HG03064 (cell line): ENCODE results near the gene FGF14.
"Not testable (repeated sequence)": the region's sequence is repeated elsewhere in the genome, so short reads cannot be mapped to it uniquely, and the experiment has no call there.

Experiments used
- ATAC-seq: cut with Tn5 transposase; IDR thresholded peaks from one replicate; pipeline ENCODE4 v1.9.1; 2021; ENCODE audit warnings: low read depth; ENCODE audit not compliant: unreplicated experiment

FGF14 gene

DNA sequence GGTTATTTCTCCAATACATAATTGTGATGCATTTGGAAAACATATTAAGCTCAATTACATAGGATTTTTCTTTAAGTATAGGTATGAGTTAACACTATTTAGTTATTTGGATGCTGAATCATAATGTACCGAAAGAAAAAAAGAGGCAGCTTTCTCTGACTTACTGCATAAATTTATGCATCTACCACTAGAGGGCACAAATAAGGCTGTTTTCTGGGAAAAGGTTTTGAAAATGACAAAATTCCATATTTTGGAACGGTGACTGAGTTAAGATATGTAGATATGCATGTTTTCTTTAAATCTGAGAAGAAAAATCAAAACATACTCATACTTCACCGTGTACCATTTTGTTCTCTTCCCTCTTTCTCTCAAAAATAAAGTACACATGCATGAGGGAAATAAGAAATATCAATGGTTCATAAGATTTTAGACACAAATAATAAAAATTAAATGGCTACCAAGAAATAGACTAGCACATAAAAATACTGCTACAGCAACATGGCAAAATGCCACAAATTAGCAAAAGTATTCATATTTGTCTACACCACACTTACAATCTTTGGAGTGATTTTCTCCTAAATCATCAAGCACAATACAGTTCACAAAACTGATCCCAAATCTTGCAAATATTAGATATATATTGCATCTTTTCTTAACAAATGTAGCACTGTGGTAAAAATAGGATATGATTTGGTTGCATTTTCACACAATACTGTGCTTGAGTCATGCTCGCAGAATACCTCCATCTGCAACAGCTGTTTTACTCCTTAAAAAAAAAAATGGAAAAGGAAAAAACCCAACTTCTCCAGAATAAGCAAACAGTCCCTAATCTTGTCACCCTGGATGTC is 260.0 kb downstream of the FGF14 start:
- ATAC-seq, result no peak

- no peak for ATAC-seq
Observed at GRCh38 chr13:102139626-102140025, 262.2 kb downstream of the FGF14 start.

GRCh38 chr13:102138635-102139190 is 263.1 kb downstream of the FGF14 start:
- no peak for ATAC-seq

DNA sequence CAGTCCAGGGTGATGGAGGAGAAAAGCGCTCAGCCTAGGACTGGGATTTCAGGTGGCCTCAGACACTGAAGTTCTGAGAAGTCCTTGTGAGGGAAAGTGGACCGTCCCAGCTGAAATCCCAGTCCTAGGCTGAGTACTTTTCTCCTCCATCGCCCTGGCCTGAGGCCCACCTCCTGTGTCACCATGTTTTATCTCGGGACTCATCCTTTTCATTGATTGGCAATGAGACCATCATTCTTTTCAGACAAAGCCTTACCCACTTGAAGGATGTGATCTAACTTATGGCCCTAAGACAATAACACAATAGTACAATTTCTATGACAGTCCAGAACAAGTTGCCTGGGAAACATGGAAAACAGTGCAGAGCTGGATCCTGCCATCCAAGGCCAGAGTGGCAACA is 263.9 kb downstream of the FGF14 start:
- not testable (repeated sequence) for ATAC-seq

DNA sequence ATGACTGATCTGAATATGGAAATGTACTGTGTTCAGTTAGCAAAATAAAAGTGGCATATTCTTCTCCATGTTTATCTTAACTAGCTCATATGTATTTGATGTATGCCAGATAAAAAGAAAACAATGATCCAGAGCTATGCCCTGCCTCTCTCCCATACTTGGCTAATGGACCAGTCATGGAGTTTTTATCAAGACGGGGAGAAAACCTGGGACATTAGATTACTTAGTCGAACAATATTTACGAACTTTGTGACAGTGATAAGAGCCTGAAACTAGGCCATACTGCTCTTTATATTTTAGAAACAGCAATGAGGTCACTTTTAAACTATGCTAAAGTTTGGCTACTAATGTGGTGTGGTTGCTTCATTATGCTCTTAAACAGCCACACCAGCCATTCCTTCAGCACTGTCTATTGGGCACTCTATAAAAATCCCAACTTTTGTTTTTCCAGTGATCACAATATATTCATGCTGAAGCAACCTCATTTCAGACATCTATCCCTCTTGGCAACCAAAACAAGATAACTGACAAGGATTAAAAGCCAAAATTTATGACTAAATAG is 265.0 kb downstream of the FGF14 start:
- ATAC-seq, result no peak

DNA sequence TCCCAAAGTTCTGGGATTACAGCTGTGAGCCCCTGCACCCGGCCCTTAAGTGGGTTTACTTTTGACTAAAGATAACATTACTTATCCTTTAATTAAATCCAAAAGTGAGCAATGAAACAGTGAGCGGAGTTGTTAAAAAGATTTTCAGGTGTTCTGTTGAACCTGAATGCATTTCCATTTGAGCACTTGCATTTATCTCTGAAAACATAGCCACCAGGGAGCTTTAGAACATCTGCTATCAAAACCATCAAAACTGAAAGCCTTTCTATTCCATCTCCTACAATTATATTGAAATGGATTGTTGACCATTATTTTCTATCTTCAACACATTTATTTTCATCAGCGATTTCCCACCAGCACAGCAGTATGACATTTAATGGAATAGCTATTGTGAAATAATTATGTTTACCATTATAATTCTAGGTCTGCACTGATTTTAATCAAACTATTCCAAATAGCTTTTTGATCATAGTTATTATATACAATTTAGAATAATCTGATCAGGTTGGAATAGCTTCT is 269.0 kb downstream of the FGF14 start:
- ATAC-seq, result no peak

- ATAC-seq, result no peak
Observed at GRCh38 chr13:102131246-102131645, 270.6 kb downstream of the FGF14 start.

- no peak for ATAC-seq
Observed at GRCh38 chr13:102128216-102128810, 273.5 kb downstream of the FGF14 start.

- ATAC-seq, result no peak
Observed at GRCh38 chr13:102127153-102127552, 274.7 kb downstream of the FGF14 start.

- ATAC-seq, result no peak
Observed at GRCh38 chr13:102122147-102122546, 279.7 kb downstream of the FGF14 start.

DNA sequence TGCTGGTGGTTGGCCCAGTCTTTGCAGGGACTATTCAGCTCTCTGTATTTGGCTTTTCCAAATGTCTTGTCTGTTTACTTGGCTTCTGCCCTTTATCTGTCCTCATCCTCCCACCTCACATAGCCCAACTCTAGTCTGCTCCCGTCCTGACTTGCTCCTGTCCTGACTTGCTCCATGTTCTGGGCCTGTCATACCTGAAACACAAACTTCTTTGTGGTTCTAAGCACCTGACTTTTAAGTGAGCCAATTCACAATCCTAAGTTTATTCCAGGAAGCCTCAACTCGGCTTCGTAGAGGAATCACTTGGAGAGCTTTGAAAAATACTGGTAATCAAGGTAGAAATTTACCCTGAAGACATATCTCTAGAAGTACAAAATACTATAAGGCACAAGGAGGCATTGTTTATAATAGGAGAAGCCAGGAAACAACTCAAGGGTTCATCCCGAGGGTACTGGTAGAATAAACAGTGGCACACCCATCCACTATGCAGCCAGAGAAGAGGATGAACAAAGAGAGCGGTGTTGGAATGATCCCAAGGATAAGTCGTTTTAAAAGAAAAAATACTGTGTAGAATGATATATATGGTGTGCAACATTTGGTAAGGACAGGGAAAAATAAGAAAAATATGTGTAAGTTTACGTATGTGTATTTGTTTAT is 284.5 kb downstream of the FGF14 start:
- no peak for ATAC-seq

DNA sequence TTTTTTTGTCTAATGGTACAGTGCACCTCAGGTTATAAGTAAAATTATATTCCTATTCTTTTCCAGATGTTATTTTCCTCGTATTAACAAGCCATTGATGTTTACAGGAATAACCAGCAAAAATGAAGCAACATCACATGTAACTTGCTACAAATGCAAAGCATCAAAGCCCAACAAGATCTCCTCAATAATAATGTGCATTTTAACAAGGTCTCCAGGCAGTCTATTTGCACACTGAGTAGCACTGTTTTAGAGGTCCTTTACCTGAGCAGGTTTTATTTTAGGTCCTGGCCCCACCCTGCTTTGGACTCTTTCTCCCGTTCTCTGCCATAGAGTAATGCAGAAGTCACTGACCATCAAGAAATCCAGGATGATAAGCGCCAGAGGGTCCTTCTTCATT is 298.4 kb downstream of the FGF14 start:
- no peak for ATAC-seq

DNA sequence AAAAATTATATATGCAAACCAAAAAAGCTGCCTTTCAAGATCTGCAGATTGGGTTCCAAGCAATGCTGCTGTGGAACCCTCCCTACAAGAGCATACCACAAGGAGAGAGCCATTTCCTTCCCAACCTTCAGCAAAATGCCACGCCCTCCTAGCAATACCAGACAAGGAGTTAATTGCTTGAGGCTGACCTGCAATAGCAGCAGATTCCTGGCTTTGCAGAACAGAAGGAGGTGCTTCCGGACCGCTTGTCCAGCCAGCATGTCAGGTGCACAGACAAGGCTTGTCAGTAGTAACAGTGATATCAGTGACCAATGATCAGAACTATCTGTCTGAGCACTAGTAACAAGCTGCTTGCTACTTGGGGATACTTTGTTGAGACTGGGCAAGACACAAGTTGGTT is 301.6 kb downstream of the FGF14 start:
- ATAC-seq, result no peak

- ATAC-seq, result no peak
Observed at GRCh38 chr13:102097708-102098107, 304.1 kb downstream of the FGF14 start.

DNA sequence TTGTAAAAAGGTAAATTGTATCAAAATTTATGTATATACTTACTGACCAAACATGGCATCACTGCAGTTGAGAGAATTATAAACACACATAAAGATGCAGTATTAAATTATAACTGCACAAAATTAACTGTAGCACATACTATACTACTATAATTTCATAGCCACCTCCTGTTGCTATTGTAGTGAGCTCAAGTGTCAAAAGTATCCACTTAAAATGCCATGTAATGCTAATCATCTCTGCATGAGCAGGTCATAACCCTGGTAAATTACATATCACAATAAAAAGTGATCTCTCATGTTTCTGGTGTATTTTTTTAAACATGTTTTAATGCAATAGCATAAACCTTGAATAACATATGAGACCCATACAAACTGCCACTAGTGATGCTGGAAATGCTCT is 308.6 kb downstream of the FGF14 start:
- not testable (repeated sequence) for ATAC-seq

- ATAC-seq, result no peak
Observed at GRCh38 chr13:102091231-102091630, 310.6 kb downstream of the FGF14 start.

GRCh38 chr13:102090532-102090931 is 311.3 kb downstream of the FGF14 start:
- no peak for ATAC-seq

- ATAC-seq, result no peak
Observed at GRCh38 chr13:102089722-102090121, 312.1 kb downstream of the FGF14 start.

GRCh38 chr13:102089177-102089576 is 312.7 kb downstream of the FGF14 start:
- ATAC-seq, result no peak

- ATAC-seq, result no peak
Observed at GRCh38 chr13:102073251-102073650, 328.6 kb downstream of the FGF14 start.

- no peak for ATAC-seq
Observed at GRCh38 chr13:102071711-102072110, 330.1 kb downstream of the FGF14 start.
